PC-3 (cell line): ENCODE measurements around the gene PDGFD.

ENCODE experiments used
- CTCF ChIP-seq: fragments of 300-600 bp; sonication (generic); conservative IDR thresholded peaks from 2 replicates; pipeline ENCODE4 v1.5.1; 2017; ENCODE audit warnings: antibody characterized with exemption, low read depth, mild to moderate bottlenecking, low read length
- EZH2 ChIP-seq: fragments of 300-600 bp; sonication (generic); IDR thresholded peaks from one replicate; pipeline ENCODE4 v1.6.1; 2017; ENCODE audit warnings: antibody characterized with exemption, mild to moderate bottlenecking, low read length; ENCODE audit not compliant: unreplicated experiment
- EZH2phosphoT487 ChIP-seq: fragments of 300-600 bp; sonication (generic); IDR thresholded peaks from 2 replicates; pipeline ENCODE4 v1.6.1; 2018; ENCODE audit warnings: mild to moderate bottlenecking, antibody characterized with exemption, low read length, borderline replicate concordance

GRCh38 chr11:103898577-103899336 lies 265.2 kb downstream of the PDGFD start:
- TF ChIP-seq CTCF (no peak), EZH2 (no peak), EZH2phosphoT487 (no peak)
